Ishikawa (cell line): Measurements from ENCODE around the gene EFCAB13.

Experiments
- CREB1 ChIP-seq: IDR thresholded peaks from 2 replicates; pipeline ENCODE4 v1.6.1; 2012; ENCODE audit warnings: low read depth
- EGR1 ChIP-seq: IDR thresholded peaks from 2 replicates; pipeline ENCODE4 v1.6.1; 2012
- EP300 ChIP-seq: IDR thresholded peaks from 2 replicates; pipeline ENCODE4 v1.6.1; 2012; ENCODE audit warnings: borderline replicate concordance
- FOXM1 ChIP-seq: IDR thresholded peaks from 2 replicates; pipeline ENCODE4 v1.6.1; 2012; ENCODE audit warnings: low read depth, borderline replicate concordance
- NFIC ChIP-seq: IDR thresholded peaks from 2 replicates; pipeline ENCODE4 v1.6.1; 2012
- RAD21 ChIP-seq: IDR thresholded peaks from 2 replicates; pipeline ENCODE4 v1.6.1; 2012; ENCODE audit warnings: low read depth
- TAF1 ChIP-seq: IDR thresholded peaks from 2 replicates; pipeline ENCODE4 v1.6.1; 2012; ENCODE audit warnings: low read depth, mild to moderate bottlenecking
- TEAD4 ChIP-seq: IDR thresholded peaks from 2 replicates; pipeline ENCODE4 v1.6.1; 2012
- YY1 ChIP-seq: IDR thresholded peaks from 2 replicates; pipeline ENCODE4 v1.6.1; 2012; ENCODE audit warnings: low read depth
- TF ChIP-seq, protein P1 (sequence below): IDR thresholded peaks from 2 replicates; pipeline ENCODE4 v1.6.1; 2012; ENCODE audit warnings: low read depth, mild to moderate bottlenecking
- TF ChIP-seq, protein P2 (sequence below): IDR thresholded peaks from 2 replicates; pipeline ENCODE4 v1.6.1; 2012
- TF ChIP-seq, protein P3 (sequence below): IDR thresholded peaks from 2 replicates; pipeline ENCODE4 v1.6.1; 2012

DNA sequence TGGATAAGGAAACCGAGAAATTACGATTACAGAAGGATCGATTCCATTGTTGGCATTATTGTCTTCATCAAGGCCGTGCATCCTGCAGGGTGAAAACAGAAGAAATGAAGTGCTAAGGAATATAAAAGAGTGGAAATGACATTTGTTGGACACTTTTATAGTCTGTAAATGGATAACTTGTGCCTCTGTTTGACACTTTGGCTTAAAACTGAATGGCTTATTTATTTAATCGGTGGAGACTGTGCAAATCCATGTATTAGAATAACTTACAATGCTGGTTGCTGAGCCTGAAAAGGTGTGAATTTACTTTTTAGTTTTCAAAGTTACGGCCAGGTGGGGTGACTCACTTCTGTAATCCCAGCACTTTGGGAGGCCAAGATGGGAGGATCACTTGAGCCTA lies 38.8 kb upstream of the EFCAB13 start:
- no peak for TF ChIP-seq YY1
- no peak for TF ChIP-seq FOXM1
- TF ChIP-seq, protein P1, sequence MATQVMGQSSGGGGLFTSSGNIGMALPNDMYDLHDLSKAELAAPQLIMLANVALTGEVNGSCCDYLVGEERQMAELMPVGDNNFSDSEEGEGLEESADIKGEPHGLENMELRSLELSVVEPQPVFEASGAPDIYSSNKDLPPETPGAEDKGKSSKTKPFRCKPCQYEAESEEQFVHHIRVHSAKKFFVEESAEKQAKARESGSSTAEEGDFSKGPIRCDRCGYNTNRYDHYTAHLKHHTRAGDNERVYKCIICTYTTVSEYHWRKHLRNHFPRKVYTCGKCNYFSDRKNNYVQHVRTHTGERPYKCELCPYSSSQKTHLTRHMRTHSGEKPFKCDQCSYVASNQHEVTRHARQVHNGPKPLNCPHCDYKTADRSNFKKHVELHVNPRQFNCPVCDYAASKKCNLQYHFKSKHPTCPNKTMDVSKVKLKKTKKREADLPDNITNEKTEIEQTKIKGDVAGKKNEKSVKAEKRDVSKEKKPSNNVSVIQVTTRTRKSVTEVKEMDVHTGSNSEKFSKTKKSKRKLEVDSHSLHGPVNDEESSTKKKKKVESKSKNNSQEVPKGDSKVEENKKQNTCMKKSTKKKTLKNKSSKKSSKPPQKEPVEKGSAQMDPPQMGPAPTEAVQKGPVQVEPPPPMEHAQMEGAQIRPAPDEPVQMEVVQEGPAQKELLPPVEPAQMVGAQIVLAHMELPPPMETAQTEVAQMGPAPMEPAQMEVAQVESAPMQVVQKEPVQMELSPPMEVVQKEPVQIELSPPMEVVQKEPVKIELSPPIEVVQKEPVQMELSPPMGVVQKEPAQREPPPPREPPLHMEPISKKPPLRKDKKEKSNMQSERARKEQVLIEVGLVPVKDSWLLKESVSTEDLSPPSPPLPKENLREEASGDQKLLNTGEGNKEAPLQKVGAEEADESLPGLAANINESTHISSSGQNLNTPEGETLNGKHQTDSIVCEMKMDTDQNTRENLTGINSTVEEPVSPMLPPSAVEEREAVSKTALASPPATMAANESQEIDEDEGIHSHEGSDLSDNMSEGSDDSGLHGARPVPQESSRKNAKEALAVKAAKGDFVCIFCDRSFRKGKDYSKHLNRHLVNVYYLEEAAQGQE = no peak
- TF ChIP-seq EP300 = no peak
- no peak for TF ChIP-seq NFIC
- TF ChIP-seq RAD21 = no peak
- no peak for TF ChIP-seq TAF1
- no peak for TF ChIP-seq TEAD4
- TF ChIP-seq EGR1 = no peak
- TF ChIP-seq, protein P2, sequence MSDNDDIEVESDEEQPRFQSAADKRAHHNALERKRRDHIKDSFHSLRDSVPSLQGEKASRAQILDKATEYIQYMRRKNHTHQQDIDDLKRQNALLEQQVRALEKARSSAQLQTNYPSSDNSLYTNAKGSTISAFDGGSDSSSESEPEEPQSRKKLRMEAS = no peak
- no peak for TF ChIP-seq CREB1
- TF ChIP-seq, protein P3, sequence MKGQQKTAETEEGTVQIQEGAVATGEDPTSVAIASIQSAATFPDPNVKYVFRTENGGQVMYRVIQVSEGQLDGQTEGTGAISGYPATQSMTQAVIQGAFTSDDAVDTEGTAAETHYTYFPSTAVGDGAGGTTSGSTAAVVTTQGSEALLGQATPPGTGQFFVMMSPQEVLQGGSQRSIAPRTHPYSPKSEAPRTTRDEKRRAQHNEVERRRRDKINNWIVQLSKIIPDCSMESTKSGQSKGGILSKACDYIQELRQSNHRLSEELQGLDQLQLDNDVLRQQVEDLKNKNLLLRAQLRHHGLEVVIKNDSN = no peak
